Measurements from ENCODE around the gene MAML2.

Gene MAML2

DNA sequence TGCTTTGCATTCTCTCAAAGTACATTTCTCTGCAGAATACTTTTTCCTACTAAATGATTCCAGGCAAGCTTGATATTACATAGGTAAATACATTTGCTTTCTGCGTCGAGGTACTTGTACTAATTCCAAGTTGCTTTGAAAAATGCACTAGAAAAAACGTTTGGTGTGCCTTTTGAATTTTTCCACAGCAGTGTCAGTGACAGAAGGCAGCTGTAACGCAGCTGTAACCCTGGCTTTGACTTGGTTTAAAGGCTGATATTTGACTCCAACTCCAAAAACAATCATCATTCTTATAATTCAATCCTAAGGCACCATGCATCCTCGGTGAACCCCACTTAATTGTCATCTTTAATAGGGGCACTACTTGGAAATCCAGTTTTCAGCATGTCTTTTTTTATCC is 125.0 kb downstream of the MAML2 start:
- DNase-seq (ENCODE audit: low read depth), result no peak
- TF ChIP-seq CTCF (IDR thresholded peaks at IDR 0.05; ENCODE audit: insufficient read depth, low read depth, low read length, missing control alignments), result no peak
- no peak overlapping the region for H3K4me3 ChIP-seq (ENCODE audit: low read length)

DNA sequence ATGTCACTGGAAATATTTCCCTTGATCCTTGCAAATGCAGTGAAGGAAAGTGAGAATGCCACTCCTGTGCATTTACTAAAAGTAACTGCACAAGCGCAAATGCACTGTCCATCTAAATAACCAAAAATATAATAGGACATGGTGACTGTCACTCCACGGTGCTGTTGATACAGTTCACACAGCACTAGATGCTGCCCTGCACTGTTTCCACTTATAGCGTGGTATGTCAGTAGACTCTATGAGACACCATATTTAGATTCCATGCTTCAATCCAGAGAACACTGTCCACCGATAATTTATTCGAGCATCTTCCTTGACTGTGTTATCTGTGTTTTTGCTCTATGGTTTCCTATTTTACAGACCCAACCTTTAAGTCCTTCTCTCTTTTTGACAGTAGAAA is 125.8 kb downstream of the MAML2 start:
- no peak for DNase-seq (ENCODE audit: low read depth)
- H3K4me3 ChIP-seq (ENCODE audit: low read length), result no peak overlapping the region
- no peak for TF ChIP-seq CTCF (IDR thresholded peaks at IDR 0.05; ENCODE audit: insufficient read depth, low read depth, low read length, missing control alignments)

- no peak for TF ChIP-seq CTCF (IDR thresholded peaks at IDR 0.05; ENCODE audit: insufficient read depth, low read depth, low read length, missing control alignments)
- no peak overlapping the region for H3K4me3 ChIP-seq (ENCODE audit: low read length)
Observed at GRCh38 chr11:96215826-96216225, 127.2 kb downstream of the MAML2 start.

GRCh38 chr11:96215110-96215782 is 127.7 kb downstream of the MAML2 start:
- DNase-seq (ENCODE audit: low read depth), result no peak
- no peak for TF ChIP-seq CTCF (IDR thresholded peaks at IDR 0.05; ENCODE audit: insufficient read depth, low read depth, low read length, missing control alignments)
- H3K4me3 ChIP-seq (ENCODE audit: low read length), result no peak overlapping the region

More at GRCh38 chr11:96215826-96216225, 127.2 kb downstream of the MAML2 start:
- DNase-seq (ENCODE audit: low read depth), result no peak

GRCh38 chr11:96214777-96215109 is 128.3 kb downstream of the MAML2 start:
- no peak overlapping the region for H3K4me3 ChIP-seq (ENCODE audit: low read length)
- no peak for DNase-seq (ENCODE audit: low read depth)
- TF ChIP-seq CTCF (IDR thresholded peaks at IDR 0.05; ENCODE audit: insufficient read depth, low read depth, low read length, missing control alignments), result no peak

GRCh38 chr11:96213500-96213899 is 129.5 kb downstream of the MAML2 start:
- no peak for TF ChIP-seq CTCF (IDR thresholded peaks at IDR 0.05; ENCODE audit: insufficient read depth, low read depth, low read length, missing control alignments)
- no peak for DNase-seq (ENCODE audit: low read depth)
- H3K4me3 ChIP-seq (ENCODE audit: low read length), result no peak overlapping the region

DNA sequence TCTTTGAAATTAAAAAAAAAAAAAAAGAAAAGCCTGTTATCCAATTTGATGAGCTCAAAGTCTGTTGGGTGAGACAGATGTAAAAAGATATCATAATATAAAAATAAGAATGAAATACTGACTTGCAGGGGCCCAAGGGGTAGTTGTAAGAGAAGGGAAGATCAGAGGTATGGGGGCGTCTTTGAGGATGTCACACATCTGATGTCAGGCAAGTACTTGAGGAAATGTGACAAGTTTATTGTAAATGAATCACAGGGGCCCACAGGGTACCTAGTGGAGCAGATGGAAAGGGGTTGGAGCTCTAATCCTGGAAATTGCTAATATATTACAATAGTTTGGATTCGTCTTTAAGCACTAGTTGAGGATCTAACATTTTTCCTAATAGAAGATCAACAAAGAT is 131.6 kb downstream of the MAML2 start:
- TF ChIP-seq CTCF (IDR thresholded peaks at IDR 0.05; ENCODE audit: insufficient read depth, low read depth, low read length, missing control alignments), result no peak
- DNase-seq (ENCODE audit: low read depth), result no peak
- H3K4me3 ChIP-seq (ENCODE audit: low read length), result no peak overlapping the region
